Ovary (tissue), 3 donors: ENCODE measurements around the gene RPN2.

Source experiments
- CTCF ChIP-seq, 3 donors: fragments of 450-650 bp in 2 of 3; fragments of 200-600 bp in 1 of 3; IDR thresholded peaks; one replicate each; pipeline versions ENCODE4 v1.5.1 to v1.8.0; 2016 to 2022; ENCODE audit warnings: antibody characterized with exemption in 3 of 3, mild to moderate bottlenecking in 1 of 3
- EP300 ChIP-seq: sonication (generic); formaldehyde crosslinking; IDR thresholded peaks from one replicate; pipeline ENCODE4 v1.6.1; 2017; ENCODE audit warnings: antibody characterized with exemption
- POLR2A ChIP-seq: fragments of 450-650 bp; IDR thresholded peaks from one replicate; pipeline ENCODE4 v1.6.1; 2017; ENCODE audit warnings: antibody characterized with exemption, mild to moderate bottlenecking, moderate library complexity
- donor health status: DM: no; HTN: no; CAD: no.

- TF ChIP-seq CTCF (IDR thresholded peaks at IDR 0.05), result no peak
- no peak for TF ChIP-seq POLR2A
- TF ChIP-seq EP300, result no peak
These were observed 55.9 kb downstream of the RPN2 start for GRCh38 chr20:37235065-37235464.
